Measurements from ENCODE around the gene UVSSA. TPM values are rescaled to one million over a fixed set of nuclear protein-coding genes. Genes with fewer than 3 reads are reported as not detected.
A peak's percentile ranks its signal among the peaks of the same experiment; 100 is the strongest.

Gene UVSSA
- total RNA-seq, 1 experiment from 2014 or later: 7.1 TPM

DNA sequence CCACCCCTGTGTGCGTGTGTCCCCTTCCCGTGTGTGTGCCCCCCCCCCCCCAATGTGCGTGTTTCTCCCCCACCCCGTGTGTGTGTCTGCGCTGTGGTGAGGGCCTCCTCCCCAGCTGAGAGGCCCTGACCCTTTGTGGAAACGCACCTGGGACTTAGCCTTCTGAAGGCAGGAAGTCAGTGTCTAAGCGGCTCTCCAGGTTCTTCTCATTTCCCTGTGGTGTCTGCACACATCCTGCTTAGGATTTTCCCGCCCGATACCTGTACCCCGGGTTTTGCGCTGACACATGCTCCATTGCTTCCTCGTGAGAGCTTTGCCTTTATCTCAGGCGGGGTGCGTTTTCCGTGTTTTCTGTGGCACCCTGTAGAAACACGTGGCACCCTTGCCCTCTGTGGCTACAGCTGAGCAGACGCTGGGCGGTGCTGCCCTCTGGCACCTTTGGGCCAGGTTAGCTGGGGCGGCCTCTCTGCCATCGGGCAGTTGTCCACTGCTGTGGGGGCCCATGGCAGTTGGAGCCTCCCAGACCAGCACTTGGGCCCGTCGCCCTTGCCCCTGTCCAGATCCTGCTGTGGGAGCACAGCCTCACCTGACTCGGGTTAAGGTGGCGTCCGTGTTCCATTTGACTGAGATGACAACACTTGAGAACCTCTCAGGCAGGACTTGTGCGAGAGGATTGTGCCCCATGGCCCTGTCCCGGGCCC lies 31.0 kb upstream of the UVSSA start:
- no peak for DNase-seq (ENCODE audit: low read depth)

DNA sequence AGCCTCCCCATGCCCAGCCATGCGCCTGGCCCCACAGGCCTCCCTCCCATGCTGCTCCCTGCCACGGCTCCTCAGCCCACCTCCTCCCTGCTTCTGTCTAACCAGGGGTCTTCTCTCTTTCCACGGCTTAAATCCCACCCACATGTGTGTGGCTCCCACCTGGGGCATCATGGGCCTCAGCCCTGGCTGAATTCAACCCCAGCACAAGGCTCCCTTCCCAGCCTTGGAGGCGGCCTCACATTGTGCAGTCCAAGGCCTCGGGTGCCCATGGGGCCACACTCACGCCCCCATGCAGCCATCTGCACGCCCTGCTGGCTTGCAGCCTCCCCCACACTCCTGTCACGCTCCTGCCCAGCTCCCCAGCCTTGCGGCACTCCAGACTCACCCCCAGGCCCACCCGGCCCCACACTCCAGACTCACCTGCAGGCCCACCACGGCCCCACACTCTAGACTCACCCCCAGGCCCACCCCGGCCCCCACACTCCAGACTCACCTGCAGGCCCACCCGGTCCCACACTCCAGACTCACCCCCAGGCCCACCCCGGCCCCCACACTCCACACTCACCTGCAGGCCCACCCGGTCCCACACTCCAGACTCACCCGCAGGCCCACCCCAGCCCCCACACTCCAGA lies 30.4 kb upstream of the UVSSA start:
- no peak for DNase-seq (ENCODE audit: low read depth)

DNA sequence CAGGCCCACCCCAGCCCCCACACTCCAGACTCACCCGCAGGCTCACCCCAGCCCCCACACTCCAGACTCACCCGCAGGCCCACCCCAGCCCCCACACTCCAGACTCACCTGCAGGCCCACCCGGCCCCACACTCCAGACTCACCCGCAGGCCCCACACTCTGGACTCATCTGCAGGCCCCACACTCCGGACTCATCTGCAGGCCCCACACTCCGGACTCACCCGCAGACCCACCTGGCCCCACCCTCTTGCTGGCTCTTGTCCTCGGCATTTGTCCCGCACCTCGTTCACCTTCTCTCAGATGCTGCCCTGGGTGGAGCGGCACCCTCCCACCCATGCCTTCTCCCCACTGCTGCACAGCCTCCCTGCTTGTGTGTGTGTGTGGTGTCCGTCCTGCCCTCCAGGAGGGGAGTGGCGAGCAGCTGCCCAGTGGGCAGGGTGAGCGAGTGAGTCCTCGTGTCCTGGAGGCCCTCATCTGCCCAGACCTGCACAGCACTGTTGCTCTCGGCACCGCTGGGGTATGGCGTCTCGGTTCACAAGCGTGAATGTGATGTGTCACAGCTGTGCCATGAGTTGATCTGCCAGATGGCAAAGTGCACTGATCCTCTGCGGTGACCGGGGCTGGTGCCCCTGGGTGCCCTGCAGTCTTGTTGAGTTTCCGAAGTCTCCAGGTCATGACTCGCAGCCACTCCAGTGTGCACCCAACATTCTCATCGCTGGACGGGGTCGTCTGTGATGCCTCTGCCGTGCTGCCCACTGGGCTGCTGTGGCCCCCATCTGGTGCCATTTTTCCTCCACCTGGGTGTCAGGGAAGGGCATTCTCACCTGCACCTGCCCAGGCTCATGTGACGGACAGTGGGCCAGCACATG lies 29.6 kb upstream of the UVSSA start:
- no peak for DNase-seq (ENCODE audit: low read depth)

DNA sequence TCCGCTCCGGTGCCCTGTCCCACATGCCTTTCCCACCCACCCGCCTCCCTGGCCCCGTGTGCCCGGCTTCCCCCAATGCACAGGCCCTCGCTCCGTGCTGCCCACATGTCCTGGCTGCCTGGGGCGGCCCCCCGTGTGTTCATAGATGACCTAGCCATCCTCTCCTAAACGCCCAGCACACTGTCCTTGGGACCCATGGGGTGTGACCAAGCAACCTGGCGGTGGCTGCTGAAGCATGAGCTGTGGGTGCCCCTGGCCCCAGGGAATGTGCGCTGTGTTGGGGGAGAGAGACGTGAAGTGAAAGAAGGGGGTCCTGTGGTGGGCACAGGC lies 29.0 kb upstream of the UVSSA start:
- DNase-seq (ENCODE audit: low read depth): no peak

DNA sequence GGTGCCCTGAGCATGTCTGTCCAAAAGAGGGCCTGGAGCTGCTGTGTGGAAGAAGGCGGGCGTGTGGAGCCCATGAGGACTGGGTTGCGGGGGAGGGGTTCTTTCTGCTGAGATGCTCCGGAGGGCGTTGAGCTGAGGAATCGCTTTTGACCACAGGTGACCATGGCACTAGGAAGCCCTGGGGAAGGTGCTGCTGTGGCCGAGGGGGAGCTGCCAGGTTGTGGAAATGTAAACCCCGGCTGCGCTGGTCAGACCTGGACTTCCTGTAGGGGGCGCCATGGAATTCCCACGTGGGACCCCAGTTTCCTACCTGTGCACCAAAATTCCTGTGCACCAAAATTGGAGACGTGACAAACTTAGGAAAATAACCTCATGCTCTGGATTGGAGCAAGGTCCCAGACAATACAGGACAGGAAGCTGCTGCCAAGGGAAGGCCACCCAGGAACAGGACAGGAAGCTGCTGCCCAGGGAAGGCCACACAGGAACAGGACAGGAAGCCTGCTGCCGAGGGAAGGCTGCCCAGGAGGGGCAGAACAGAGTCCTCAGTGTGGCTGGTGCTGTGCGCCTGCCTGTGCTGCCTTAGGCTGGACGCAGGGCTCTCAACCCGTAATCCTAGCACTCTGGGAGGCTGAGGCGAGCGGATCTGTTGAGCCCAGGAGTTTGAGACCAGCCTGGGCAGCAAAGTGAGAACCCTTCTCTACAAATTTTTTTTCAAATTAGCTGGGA lies 28.4 kb upstream of the UVSSA start:
- no peak for DNase-seq (ENCODE audit: low read depth)

DNA sequence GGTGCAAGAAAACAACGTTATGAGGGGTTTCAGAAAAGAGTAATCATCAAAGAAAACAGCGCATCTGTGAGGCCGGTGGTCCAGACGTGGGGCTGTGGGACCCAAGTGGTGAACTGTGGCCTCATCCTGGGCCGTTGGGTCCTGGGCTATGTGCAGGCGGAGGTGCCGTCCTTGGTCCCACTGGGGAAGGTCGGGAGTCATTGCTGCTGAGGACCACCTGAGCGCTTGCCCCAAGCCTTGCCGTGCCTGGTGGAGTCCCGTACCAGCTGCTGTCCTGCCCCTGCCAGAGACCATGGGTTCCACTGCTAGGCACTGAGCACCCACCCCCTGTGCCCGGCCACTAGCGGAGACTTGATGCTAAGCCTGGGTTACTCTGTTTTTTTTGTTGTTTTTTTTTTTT lies 25.5 kb upstream of the UVSSA start:
- no peak for DNase-seq (ENCODE audit: low read depth)

DNA sequence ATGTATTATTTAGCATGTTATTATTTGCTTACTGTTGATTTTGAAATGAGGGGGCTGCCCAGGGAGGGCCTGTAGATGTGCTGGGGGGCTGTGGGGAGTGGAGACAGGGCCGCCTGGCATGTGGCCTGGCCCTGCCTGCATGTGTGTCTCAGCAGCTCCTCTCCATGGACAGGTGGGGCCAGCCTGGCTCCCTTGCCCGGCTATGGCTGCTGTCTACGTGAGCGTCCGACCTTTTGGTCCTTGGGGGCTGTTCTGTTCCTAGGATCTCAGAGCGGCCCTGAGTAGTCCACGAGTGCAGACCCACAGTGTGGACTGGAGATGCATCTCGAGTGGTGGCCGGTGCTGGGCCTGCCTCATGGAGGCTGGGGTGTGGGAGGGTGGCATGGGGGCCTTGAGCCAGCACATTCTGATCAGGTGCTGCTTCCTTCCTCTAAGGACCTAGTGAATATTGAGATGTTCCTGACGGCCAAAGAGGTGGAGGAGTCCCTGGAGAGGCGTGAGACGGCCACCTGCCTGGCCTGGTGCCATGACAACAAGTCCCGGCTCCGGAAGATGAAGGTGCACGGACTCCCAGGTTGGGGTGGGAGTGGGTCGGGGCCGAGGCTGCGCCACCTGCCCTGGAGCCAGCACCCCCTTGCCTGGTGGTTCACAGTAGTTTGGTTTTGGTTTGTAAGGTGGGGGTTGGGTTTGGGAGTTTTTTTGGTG lies 24.9 kb upstream of the UVSSA start:
- DNase-seq (ENCODE audit: low read depth): no peak

DNA sequence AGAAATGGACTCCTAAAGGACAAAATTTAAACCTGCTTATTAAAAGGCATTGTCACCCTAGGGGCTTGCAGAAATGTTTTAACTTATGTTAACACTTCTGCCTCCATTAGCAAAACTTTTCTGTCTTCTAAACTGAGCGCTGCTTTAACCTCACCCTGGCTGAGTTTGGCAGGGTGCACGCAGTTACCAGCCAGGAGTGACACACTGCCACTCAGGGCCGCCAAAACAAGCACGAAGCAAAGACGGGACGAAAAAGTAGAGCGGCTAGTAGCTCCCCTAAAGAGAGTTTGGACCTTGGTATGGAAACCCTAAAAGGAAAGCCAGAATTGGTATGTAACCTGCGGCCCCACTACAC lies 23.8 kb upstream of the UVSSA start:
- no peak for DNase-seq (ENCODE audit: low read depth)

DNA sequence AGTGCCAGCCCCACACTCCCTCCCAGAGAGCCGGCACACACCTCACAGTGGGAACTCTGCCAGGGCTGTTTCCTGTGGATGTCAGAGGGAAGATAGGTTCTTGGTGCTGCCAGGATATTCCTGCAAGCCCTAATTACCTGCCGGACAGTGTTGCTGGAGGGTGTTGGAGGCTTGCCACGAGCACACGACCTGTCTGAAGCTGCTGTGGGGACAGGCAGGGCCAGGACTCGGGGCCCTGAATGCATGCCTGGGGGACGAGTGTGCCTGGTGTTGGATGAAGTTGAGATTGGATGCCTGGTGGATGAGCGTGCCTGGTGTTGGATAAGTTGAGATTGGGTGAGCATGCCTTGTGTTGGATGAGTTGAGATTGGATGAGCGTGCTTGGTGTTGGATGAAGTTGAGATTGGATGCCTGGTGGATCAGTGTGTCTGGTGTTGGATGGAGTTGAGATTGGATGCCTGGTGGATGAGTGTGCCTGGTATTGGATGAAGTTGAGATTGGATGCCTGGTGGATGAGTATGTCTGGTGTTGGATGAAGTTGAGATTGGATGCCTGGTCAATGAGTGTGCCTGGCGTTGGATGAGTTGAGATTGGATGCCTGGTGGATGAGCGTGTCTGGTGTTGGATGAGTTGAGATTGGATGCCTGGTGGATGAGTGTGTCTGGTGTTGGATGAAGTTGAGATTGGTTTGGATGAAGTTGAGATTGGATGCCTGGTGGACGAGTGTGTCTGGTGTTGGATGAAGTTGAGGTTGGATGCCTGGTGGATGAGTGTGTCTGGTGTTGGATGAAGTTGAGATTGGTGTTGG lies 23.2 kb upstream of the UVSSA start:
- peak; percentile 98 for DNase-seq (ENCODE audit: low read depth)

DNA sequence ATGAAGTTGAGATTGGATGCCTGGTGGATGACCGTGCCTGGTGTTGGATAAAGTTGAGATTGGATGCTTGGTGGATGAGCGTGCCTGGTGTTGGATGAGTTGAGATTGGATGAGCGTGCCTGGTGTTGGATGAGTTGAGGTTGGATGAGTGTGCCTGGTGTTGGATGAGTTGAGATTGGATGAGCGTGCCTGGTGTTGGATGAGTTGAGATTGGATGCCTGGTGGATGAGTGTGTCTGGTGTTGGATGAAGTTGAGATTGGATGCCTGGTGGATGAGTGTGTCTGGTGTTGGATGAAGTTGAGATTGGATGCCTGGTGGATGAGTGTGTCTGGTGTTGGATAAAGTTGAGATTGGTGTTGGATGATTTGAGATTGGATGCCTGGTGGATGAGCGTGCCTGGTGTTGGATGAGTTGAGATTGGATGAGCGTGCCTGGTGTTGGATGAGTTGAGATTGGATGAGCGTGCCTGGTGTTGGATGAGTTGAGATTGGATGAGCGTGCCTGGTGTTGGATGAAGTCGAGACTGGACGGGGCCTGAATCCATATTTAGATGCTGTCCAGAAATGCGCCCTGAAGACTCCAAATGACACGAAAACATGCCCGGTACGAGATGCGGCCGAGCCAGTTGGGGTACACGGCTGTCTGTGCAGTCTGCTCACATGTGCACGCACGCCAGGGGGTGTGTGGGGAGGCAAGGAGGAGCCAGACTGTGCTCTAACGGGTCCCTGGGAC lies 22.4 kb upstream of the UVSSA start:
- DNase-seq (ENCODE audit: low read depth): peak; percentile 60

DNA sequence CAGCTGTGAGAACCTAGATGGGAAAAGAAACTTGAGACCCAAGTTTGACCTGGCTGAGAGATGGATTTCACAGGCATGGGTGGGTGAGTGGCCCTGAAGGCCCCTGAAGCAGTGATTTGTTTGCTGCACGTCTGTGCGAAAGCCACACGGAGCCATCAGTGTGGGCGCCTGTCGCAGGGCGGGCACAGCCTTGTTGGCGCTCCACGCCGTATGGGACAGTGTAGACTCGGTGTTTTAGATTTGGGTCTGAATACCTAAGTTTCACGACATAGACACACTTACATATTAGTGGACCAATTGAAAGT lies 21.9 kb upstream of the UVSSA start:
- DNase-seq (ENCODE audit: low read depth): no peak

DNA sequence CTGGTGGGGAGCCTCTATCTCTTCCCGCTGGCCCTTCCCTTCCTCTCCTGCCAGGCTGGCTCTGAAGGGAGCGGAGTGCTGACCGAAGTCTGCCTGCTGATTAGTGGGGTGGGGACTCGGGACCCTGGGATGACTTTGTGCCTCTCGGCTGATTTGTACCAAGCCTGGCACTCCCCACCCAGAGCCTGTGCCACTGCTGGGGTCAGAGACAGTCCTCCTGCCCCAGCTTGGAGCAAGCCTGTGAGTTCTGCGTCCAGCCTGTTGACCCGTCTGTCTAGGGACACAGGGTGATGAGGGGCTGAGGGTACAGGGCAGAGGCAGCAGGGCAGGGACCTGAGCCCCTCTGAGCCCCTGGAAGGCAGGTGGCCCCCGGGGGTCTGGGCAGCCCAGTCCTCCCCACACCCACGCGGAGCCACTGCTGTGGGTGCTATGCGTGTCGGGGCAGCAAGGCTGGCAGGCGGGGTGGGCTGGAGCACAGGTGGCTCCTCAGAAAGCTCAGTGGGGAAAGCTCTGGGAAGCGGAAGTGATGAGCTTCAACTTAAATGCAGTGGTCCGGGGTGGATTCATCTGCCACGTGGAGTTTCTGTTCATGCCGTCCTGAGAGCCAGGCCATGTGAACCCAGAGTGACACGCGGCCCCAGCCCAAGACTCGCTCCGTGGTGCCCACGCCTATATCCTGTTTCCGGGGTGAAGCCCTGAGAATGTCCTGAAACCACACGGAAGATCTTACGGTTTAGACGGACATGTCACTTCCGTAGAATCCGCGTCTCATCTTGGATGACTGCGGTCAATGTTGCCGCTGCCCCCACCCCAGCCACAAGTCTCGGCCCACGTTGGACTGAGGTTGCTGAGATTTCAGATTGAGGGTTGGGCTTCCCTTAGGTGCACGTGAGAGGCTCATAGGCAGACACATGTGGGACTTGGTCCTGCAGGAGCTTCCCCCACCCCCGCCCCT lies 21.1 kb upstream of the UVSSA start:
- no peak for DNase-seq (ENCODE audit: low read depth)

DNA sequence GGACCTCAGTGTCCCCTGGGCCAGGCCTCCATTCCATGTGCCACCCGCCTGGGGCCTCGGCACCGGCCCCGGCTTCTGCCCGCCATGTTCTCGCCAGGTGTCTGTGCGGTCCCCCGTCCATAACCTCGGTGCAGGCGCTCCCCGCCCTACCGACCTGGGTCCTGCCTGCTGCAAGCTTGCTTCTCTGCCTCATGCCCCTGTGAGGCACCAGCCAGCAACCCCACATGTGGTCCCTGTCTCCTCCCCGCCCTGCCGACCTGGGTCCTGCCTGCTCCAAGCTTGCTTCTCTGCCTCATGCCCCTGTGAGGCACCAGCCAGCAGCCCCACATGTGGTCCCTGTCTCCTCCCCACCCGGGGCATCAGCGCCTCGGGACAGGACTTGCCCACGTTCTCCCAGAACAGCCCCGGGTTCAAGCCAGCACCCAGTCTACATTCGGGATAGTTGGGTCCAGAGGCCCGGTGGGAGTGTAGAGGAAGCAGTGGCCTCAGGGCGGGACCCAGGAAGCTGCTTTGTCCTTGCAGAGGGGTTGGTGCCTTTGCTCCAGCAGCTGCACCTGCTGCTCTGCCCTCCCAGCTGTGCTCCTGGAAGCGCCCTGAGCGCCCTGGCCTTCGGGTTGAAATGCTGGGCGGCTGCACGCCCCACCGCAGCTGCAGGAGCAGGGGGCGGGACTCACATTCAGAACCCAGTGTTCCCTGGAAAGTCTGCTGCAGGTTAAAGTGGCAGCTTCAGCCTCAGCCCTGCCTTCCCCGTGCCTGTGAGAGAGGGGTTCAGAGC lies 20.1 kb upstream of the UVSSA start:
- DNase-seq (ENCODE audit: low read depth): no peak

DNA sequence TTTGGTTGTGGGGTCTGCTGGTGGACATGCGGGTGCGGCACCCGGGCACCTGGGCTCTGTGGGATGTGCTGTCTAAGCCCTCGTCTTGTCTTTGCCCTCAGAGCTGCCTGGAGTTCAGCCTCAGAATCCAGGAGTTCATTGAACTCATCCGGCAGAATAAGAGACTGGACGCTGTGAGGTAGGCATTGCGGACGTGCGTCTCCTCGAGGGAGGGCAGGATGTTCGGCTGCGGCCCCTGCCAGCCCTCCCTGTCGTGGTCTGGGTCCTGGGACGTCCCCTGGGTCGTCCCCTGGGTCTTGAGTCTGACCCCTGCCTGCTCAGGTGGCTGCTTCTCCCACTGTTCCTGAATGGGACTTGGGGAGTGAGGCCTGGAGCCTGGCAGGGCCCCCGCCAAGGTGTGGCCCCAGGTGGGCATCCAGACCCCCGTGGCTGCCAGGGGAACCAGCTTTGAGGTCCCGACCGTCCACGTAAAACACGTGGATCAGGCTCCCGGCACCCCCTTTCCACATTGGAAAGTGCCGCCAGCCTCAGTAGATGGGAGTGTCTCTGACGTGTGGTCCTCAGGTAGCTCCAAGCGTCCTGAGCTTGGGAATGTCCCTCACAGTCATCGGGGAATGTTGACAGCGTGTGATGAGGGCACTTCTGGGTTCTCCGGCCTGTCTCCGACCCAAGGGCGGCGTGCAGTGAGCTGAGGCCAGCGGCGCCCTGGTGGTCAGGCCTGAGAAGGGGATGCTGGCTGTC lies 19.3 kb upstream of the UVSSA start:
- DNase-seq (ENCODE audit: low read depth): no peak

DNA sequence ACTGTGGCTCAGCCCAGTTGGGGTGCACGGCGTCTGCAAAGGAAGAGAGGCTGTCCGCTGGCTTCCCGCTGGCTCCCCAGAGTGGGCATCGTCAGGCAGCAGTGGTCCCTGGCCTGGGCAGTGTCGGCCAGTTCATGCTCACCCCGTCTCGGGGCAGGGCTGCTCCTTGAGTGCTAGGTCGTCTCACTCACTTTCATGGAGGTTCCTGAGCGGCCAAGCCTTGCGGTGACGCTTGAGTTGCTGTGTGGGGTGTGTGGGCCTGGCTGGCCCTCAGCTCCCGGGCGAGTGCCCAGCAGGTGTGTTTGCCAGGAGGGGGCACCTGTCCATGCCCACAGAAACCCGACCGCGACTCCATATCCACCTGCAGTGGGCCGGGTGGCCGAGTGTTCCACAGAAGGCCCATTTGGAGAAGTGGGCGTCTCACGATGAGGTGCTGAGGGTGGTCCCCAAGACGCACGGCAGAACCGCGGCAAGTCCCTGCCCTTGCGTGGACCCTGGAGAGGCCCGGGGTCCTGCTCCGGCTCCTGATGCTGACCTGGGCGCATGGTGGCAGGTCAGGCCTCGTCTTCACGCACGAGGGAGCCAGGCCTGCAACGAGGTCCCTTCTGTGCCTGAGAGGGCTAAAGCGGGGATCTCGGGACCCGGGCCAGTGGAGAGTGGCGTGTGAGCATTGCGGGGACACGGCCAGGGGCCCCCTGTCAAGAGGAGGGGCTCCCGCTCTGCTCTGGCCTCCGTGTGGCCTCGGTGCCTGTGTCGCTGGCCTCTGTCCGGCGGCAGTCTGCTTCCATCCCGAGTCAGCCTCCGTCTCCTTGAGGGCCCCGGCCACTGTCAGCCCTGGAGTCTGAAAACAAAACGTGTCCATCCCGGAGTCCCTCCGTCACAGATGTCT lies 18.5 kb upstream of the UVSSA start:
- DNase-seq (ENCODE audit: low read depth): no peak
